Mesothelial cell of epicardium (in vitro differentiated cells): ENCODE measurements around the gene KCTD5. TPM values are rescaled to one million over a fixed set of nuclear protein-coding genes. Genes with fewer than 3 reads are reported as not detected.

ENCODE experiments used
- DNase-seq, 2 experiments: peaks; one replicate each; pipeline ENCODE4 v3.0.0; 2021; ENCODE audit warnings: low spot score in 2 of 2; ENCODE audit not compliant: unreplicated experiment in 2 of 2
- H3K27ac Mint-ChIP-seq: 2 replicates; pipeline ENCODE4 v1.8.0; 2021; ENCODE audit warnings: mixed read lengths
- H3K27me3 Mint-ChIP-seq: 2 replicates; pipeline ENCODE4 v1.8.0; 2021; ENCODE audit warnings: low read depth, mixed read lengths
- H3K36me3 Mint-ChIP-seq: 2 replicates; pipeline ENCODE4 v1.8.0; 2021; ENCODE audit warnings: mixed read lengths
- H3K4me1 Mint-ChIP-seq: 2 replicates; pipeline ENCODE4 v1.8.0; 2021; ENCODE audit warnings: mixed read lengths
- H3K4me3 Mint-ChIP-seq: 2 replicates; pipeline ENCODE4 v1.8.0; 2021; ENCODE audit warnings: mild to moderate bottlenecking, moderate library complexity, mixed read lengths
- H3K9me3 Mint-ChIP-seq: 2 replicates; pipeline ENCODE4 v1.8.0; 2021; ENCODE audit warnings: mixed read lengths
- total RNA-seq: library from RNA; stranded (reverse); gene quantifications from 3 replicates; pipeline ENCODE4 v1.2.1, GENCODE V29; 2021
- TF ChIP-seq, protein P1 (sequence below): fragments of 200-600 bp; sonication (generic); IDR thresholded peaks from one replicate; pipeline ENCODE4 v1.5.0; 2021; ENCODE audit warnings: antibody characterized with exemption; ENCODE audit not compliant: unreplicated experiment

Gene KCTD5
- total RNA-seq, 1 donor from 2014 or later: 23.5 TPM

DNA sequence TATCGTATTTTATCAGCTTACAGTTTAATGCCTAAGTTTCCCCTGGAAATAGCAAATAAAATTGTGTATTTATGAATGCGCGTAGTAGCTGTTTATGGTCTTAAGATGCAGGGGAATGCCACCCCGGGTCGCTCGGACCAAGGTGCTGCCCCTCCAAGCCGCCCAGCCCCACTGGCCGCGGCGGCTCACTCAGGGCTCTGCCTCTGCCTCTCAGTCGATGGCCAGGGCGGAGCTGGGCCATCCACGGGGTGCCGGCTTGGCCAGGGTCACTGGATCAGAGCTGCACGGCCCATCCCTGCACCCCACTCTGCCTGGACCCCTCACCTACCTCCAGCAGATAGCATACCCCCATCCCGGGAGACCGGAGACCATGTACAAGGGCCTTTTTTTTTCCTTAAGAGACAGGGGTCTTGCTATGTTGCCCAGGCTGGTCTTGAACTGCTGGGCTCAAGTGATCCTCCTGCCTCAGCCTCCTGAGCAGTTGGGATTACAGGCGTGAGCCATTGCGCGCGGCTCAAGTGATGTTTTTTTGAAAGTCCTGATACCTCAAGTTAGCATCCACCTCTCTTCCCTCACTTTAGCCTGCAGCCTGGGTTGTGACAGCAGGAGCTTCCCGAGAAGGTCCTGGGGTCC, 26.7 kb downstream of the KCTD5 start:
- Mint-ChIP-seq H3K4me1 (no peaks in the 10 kb centered on the region), H3K36me3 (peaks cover 4% of the 10 kb centered on the region), H3K27me3 (peaks cover 4% of the 10 kb centered on the region), H3K27ac (no peak overlapping the region), H3K4me3 (no peak overlapping the region), H3K9me3 (no peaks in the 10 kb centered on the region)
- TF ChIP-seq, protein P1, sequence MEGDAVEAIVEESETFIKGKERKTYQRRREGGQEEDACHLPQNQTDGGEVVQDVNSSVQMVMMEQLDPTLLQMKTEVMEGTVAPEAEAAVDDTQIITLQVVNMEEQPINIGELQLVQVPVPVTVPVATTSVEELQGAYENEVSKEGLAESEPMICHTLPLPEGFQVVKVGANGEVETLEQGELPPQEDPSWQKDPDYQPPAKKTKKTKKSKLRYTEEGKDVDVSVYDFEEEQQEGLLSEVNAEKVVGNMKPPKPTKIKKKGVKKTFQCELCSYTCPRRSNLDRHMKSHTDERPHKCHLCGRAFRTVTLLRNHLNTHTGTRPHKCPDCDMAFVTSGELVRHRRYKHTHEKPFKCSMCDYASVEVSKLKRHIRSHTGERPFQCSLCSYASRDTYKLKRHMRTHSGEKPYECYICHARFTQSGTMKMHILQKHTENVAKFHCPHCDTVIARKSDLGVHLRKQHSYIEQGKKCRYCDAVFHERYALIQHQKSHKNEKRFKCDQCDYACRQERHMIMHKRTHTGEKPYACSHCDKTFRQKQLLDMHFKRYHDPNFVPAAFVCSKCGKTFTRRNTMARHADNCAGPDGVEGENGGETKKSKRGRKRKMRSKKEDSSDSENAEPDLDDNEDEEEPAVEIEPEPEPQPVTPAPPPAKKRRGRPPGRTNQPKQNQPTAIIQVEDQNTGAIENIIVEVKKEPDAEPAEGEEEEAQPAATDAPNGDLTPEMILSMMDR: no peak
- no peak for DNase-seq

GRCh38 chr16:2709588-2709984, 27.3 kb downstream of the KCTD5 start:
- H3K9me3 Mint-ChIP-seq: no peaks in the 10 kb centered on the region
- peaks cover 6% of the 10 kb centered on the region for H3K27me3 Mint-ChIP-seq
- no peaks in the 10 kb centered on the region for H3K4me1 Mint-ChIP-seq
- H3K36me3 Mint-ChIP-seq: peaks cover 4% of the 10 kb centered on the region
- H3K27ac Mint-ChIP-seq: no peak overlapping the region
- DNase-seq: no peak
- TF ChIP-seq, protein P1: no peak
- H3K4me3 Mint-ChIP-seq: no peak overlapping the region

DNA sequence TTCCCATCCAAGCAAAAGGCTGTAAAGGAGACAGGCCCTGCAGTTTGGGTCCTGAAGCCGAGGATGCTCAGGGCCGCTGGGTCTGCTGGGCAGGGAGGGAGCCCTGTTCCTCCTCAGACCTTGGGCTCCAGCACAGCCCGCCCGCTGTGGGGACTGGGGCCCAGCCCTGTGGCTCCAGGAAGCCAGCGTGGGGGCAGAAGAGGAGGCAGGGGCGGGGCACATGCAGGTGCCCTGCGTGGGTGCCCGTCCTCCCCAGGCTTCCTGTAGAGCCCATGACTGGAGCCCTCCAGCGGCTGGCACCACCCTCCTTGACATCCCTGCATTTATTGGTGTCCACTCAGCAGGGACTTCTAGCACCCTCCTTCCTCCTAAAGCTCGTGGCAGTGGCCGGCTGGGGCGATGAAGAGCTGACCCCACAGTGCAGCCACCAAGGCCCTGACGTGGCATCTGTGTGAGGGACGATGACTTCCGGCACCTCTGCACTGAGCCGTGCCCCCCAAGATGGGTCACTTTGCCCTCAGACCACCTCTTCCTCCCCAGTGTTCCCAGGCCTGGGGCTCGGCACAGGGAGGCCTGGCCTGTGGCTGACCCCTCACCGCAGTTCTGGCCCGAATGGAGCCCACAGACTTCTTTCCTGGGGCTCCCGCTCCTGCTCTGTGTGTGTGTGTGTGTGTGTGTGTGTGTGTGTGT, 27.8 kb downstream of the KCTD5 start:
- no peak for DNase-seq
- H3K36me3 Mint-ChIP-seq: peaks cover 4% of the 10 kb centered on the region
- TF ChIP-seq, protein P1: no peak
- peaks cover 10% of the 10 kb centered on the region for H3K27me3 Mint-ChIP-seq
- H3K27ac Mint-ChIP-seq: no peak overlapping the region
- no peaks in the 10 kb centered on the region for H3K9me3 Mint-ChIP-seq
- no peak overlapping the region for H3K4me3 Mint-ChIP-seq
- H3K4me1 Mint-ChIP-seq: peaks cover 3% of the 10 kb centered on the region

DNA sequence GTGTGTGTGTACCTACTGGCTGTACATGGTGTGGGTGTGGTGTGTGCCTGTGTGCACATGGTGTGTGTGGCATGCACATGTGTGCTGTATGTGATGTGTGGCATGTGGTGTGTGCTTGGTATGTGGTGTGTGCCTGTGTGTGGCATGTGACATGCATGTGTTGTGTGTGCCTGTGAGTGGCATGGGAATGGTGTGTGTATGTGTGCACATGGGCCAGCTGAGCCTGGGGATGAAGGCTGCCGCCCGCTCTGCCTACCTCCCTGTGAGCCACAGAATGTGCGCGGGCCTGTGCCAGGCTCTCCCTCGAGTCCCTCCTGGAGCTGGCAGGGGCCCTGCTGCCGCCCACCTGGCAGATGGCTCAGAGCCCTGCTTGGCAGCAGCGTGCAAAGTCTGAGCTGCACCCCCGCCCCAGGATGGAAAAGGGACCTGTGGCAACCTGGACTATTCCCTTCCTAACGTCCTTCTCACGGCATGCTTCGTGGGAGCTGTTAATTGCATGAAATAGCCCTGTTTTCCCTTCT, 28.4 kb downstream of the KCTD5 start:
- H3K9me3 Mint-ChIP-seq: no peaks in the 10 kb centered on the region
- no peak for DNase-seq
- no peak overlapping the region for H3K4me3 Mint-ChIP-seq
- TF ChIP-seq, protein P1: no peak
- no peak overlapping the region for H3K27ac Mint-ChIP-seq
- H3K27me3 Mint-ChIP-seq: peaks cover 11% of the 10 kb centered on the region
- H3K4me1 Mint-ChIP-seq: peaks cover 3% of the 10 kb centered on the region
- peaks cover 4% of the 10 kb centered on the region for H3K36me3 Mint-ChIP-seq

DNA sequence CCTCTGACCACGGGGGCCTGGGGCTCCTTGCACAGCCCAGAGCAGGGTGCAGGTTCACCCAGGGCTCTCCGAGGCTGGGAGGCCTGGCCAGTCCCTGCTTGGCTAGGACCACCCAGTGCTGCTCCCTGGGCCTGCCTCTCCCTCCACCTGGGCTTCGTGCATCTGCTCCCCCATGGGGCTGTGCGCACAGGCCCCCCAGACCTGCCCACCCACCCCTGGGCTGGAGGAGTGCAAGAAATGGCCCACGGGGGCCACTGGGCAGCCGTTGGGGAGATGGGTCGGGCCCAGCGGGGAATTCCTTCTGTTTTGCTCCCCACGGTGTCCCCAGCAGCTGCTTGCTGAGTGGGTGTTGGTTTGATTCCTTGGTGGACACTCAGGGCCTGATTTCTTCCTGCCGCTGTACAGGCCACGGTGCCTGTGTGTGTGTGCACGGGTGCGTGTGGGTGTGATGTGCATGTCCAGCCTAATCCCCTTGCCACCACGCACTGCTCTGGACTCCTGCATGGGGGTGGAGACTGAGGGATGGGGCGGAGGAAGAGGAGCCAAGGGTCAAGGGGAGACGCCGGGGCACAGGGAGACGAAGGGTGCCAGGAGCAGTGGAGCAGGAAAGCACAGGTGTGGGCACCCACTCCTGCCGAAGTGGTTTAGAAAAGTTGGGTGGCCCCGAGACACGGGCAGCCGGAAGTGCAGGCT, 29.2 kb downstream of the KCTD5 start:
- no peak overlapping the region for H3K4me3 Mint-ChIP-seq
- H3K4me1 Mint-ChIP-seq: peaks cover 3% of the 10 kb centered on the region
- TF ChIP-seq, protein P1: no peak
- peaks cover 11% of the 10 kb centered on the region for H3K27me3 Mint-ChIP-seq
- no peak for DNase-seq
- no peak overlapping the region for H3K27ac Mint-ChIP-seq
- peaks cover 4% of the 10 kb centered on the region for H3K36me3 Mint-ChIP-seq
- H3K9me3 Mint-ChIP-seq: no peaks in the 10 kb centered on the region
